PFSK-1 (cell line): ENCODE measurements around the gene ZNF652.

Experiments used
- FOXP2 ChIP-seq: optimal IDR thresholded peaks from 2 replicates; pipeline ENCODE3; 2011; ENCODE audit warnings: borderline replicate concordance, control low read depth, inconsistent platforms; ENCODE audit not compliant: insufficient read depth; ENCODE audit errors: extremely low read length, extremely low read depth
- POLR2AphosphoS5 ChIP-seq: IDR thresholded peaks from 2 replicates; pipeline ENCODE4 v1.6.1; 2012; ENCODE audit warnings: low read depth, mild to moderate bottlenecking, control low read depth, low read length, moderate library complexity
- REST ChIP-seq, 2 experiments: IDR thresholded peaks; 2 replicates each; pipeline versions ENCODE4 v1.6.1 to v1.8.0; 2011 to 2012; ENCODE audit warnings: low read depth in 2 of 2, low read length in 2 of 2, control low read depth in 1 of 2, inconsistent platforms in 1 of 2, mild to moderate bottlenecking in 1 of 2, moderate library complexity in 1 of 2; ENCODE audit not compliant: insufficient read depth in 1 of 2
- SIN3A ChIP-seq: IDR thresholded peaks from 2 replicates; pipeline ENCODE4 v1.6.1; 2012; ENCODE audit warnings: mild to moderate bottlenecking, low read length, moderate library complexity, borderline replicate concordance; ENCODE audit not compliant: insufficient read depth
- TAF1 ChIP-seq: IDR thresholded peaks from 2 replicates; pipeline ENCODE4 v1.6.1; 2012; ENCODE audit warnings: low read length, control low read depth, borderline replicate concordance; ENCODE audit not compliant: insufficient read depth

ZNF652 gene

GRCh38 chr17:49315551-49316257 is 46.3 kb downstream of the ZNF652 start:
- TF ChIP-seq SIN3A (no peak), POLR2AphosphoS5 (no peak), TAF1 (no peak), REST (IDR thresholded peaks at IDR 0.05; ENCODE audit: insufficient read depth in 1 of 2, low read depth in 2 of 2, low read length in 2 of 2) (no peak), FOXP2 (no peak)

GRCh38 chr17:49312722-49313121 is 49.3 kb downstream of the ZNF652 start:
- TF ChIP-seq FOXP2, result no peak

GRCh38 chr17:49299996-49300395 is 62.1 kb downstream of the ZNF652 start:
- no peak for TF ChIP-seq POLR2AphosphoS5
- TF ChIP-seq FOXP2, result no peak
- TF ChIP-seq TAF1, result no peak
- no peak for TF ChIP-seq REST (IDR thresholded peaks at IDR 0.05; ENCODE audit: insufficient read depth in 1 of 2, low read depth in 2 of 2, low read length in 2 of 2)
- no peak for TF ChIP-seq SIN3A

GRCh38 chr17:49298371-49298976 is 63.6 kb downstream of the ZNF652 start:
- TF ChIP-seq FOXP2, result no peak
- no peak for TF ChIP-seq TAF1
- no peak for TF ChIP-seq REST (IDR thresholded peaks at IDR 0.05; ENCODE audit: insufficient read depth in 1 of 2, low read depth in 2 of 2, low read length in 2 of 2)
- no peak for TF ChIP-seq POLR2AphosphoS5
- TF ChIP-seq SIN3A, result no peak

- no peak for TF ChIP-seq REST (IDR thresholded peaks at IDR 0.05; ENCODE audit: insufficient read depth in 1 of 2, low read depth in 2 of 2, low read length in 2 of 2)
- TF ChIP-seq TAF1, result no peak
Observed at GRCh38 chr17:49297141-49297540, 64.9 kb downstream of the ZNF652 start.
